ENCODE measurements around the gene MTRF1L. TPM values are rescaled to one million over a fixed set of nuclear protein-coding genes. Genes with fewer than 3 reads are reported as not detected.

Gene MTRF1L
- total RNA-seq, 1 experiment from 2014 or later: 26.5 TPM

GRCh38 chr6:153003366-153003690, 819 bp upstream of the MTRF1L start:
- Histone ChIP-seq H3K18ac (ENCODE audit: insufficient read length, low read depth, low read length) (no peak overlapping the region), H3K23ac (ENCODE audit: insufficient read length, low read depth, low read length) (peak overlapping the region; percentile 62), H3K27me3 (ENCODE audit: insufficient read depth, low read length) (no peaks in the 10 kb centered on the region), H3K27ac (ENCODE audit: insufficient read length, low read depth, low read length) (peak overlapping the region; percentile 85), H4K91ac (ENCODE audit: insufficient read length, low read depth, low read length) (no peak overlapping the region), H2AK5ac (ENCODE audit: insufficient read length, low read length) (no peak overlapping the region), H2BK12ac (ENCODE audit: insufficient read length, low read depth, low read length) (peak overlapping the region; percentile 87), H3K14ac (ENCODE audit: insufficient read depth, low read length) (no peak overlapping the region; the same call in 1 of the 2 replicates), H4K5ac (ENCODE audit: insufficient read length, low read depth, low read length) (peak overlapping the region; percentile 22), H2BK120ac (ENCODE audit: low read depth, low read length, poor library complexity, severe bottlenecking) (no peak overlapping the region), H3K79me1 (ENCODE audit: insufficient read depth, low read depth, low read length, poor library complexity, severe bottlenecking) (no peaks in the 10 kb centered on the region), H2BK15ac (ENCODE audit: low read depth, low read length) (no peak overlapping the region), H3K4ac (ENCODE audit: low read depth, low read length) (no peak overlapping the region), H3K9ac (ENCODE audit: extremely low read depth, insufficient read length, low read length) (peak overlapping the region; percentile 95), H3K9me3 (ENCODE audit: control insufficient read depth, low read depth, low read length) (no peaks in the 10 kb centered on the region), H3K23me2 (ENCODE audit: insufficient read length, low read depth, low read length, poor library complexity, severe bottlenecking) (peaks cover 12% of the 10 kb centered on the region), H2AFZ (ENCODE audit: low read length) (peak overlapping the region; percentile 83), H4K8ac (replicated peaks; ENCODE audit: insufficient read length, low read depth, low read length) (no peak overlapping the region), H3K4me1 (ENCODE audit: insufficient read depth, low read length) (no peaks in the 10 kb centered on the region), H2BK5ac (ENCODE audit: insufficient read length, low read length) (no peak overlapping the region), H3K56ac (ENCODE audit: insufficient read length, low read depth, low read length) (peak overlapping the region; percentile 16), H4K20me1 (ENCODE audit: control insufficient read depth, insufficient read depth, insufficient read length) (no peaks in the 10 kb centered on the region), H3K79me2 (ENCODE audit: insufficient read depth, low read length) (peaks cover 15% of the 10 kb centered on the region; the same call in 1 of the 2 replicates), H3K4me2 (ENCODE audit: insufficient read depth, insufficient read length, low read length) (peak overlapping the region; percentile 98), H2BK20ac (ENCODE audit: low read depth, low read length, poor library complexity, severe bottlenecking) (no peak overlapping the region), H3T11ph (ENCODE audit: low read length) (no peak overlapping the region)
- no peak for TF ChIP-seq CTCF (conservative IDR thresholded peaks at IDR 0.05)
- no peak for DNase-seq
- H3K36me3 Mint-ChIP-seq (ENCODE audit: insufficient read depth in 1 of 3, low read depth in 3 of 3): peaks cover 0 to 12% (median 8%) of the 10 kb centered on the region in 3 experiments; a peak in 5 of 7 replicates
- peak overlapping the region; percentile 95 to 98 for H3K4me3 Mint-ChIP-seq
- H3K27me3 Mint-ChIP-seq (ENCODE audit: low read depth): no peaks in the 10 kb centered on the region
- H3K27ac Mint-ChIP-seq: peak overlapping the region; percentile 99 to 100 (median 99)
- H3K9me3 Mint-ChIP-seq: no peaks in the 10 kb centered on the region
- WGBS (ENCODE audit: extremely low coverage, insufficient read length, low lambda C conversion rate): no CpG with 5 or more reads among the region's 6 CpGs
- H3K4me1 Mint-ChIP-seq: peaks cover 19 to 22% of the 10 kb centered on the region in 2 experiments

Data from H9 (cell line).